Epithelial cell of esophagus (primary cell): ENCODE results near the gene MORN1.

ENCODE experiments used
- DNase-seq: peaks from one replicate; pipeline ENCODE4 v3.0.0; 2010; ENCODE audit warnings: low read depth
- H3K4me3 ChIP-seq: 2 replicates; pipeline ENCODE4 v1.5.1; 2011; ENCODE audit warnings: mild to moderate bottlenecking, low read length, control low read depth
- TF ChIP-seq, protein P1 (sequence below): IDR thresholded peaks from 2 replicates; pipeline ENCODE4 v1.5.1; 2011; ENCODE audit warnings: low read depth, mild to moderate bottlenecking, low read length, control low read depth, inconsistent platforms; ENCODE audit not compliant: insufficient read depth; ENCODE audit errors: missing control alignments

Gene MORN1

DNA sequence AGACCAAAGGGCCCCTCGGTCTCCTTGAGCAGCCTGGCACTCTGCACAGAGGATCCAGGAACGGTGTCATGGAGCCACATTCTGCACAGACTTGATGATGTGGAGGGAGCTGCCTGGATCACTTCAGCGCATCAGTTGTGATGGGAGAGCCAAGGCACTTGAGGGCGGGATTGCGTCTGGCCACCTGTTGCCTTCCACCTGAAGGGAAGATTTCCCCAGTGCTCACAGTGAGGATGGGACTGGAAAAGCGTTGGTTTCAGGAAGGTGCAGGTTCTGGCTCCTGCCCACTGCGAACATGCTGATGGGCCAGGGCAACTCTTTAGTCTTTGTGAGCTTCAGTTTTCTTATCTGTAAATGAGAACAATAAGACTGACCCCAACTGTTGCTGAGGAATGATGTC lies 2.9 kb upstream of the MORN1 start:
- no peak for DNase-seq
- TF ChIP-seq, protein P1, sequence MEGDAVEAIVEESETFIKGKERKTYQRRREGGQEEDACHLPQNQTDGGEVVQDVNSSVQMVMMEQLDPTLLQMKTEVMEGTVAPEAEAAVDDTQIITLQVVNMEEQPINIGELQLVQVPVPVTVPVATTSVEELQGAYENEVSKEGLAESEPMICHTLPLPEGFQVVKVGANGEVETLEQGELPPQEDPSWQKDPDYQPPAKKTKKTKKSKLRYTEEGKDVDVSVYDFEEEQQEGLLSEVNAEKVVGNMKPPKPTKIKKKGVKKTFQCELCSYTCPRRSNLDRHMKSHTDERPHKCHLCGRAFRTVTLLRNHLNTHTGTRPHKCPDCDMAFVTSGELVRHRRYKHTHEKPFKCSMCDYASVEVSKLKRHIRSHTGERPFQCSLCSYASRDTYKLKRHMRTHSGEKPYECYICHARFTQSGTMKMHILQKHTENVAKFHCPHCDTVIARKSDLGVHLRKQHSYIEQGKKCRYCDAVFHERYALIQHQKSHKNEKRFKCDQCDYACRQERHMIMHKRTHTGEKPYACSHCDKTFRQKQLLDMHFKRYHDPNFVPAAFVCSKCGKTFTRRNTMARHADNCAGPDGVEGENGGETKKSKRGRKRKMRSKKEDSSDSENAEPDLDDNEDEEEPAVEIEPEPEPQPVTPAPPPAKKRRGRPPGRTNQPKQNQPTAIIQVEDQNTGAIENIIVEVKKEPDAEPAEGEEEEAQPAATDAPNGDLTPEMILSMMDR, result no peak
- H3K4me3 ChIP-seq, result no peak overlapping the region

DNA sequence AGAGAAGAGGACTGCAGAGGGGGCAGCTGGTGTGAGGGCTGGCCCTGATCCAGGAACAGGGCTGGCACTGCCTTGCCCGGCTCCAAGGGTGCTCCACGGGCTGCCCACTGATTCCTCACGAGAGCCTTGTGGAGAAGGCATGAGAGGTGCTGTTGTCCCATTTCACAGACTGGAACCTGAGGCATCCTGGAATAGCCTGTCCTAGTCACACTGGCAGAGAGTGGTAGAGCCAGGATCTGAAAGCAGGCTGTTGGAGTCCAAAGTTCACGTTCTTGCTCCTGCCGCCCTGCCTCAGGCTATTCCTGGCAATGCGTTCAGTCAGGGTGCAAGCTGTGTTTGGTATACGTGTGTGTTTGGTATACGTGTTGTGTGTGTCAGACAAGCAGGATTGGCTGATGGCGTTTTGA lies 2.1 kb upstream of the MORN1 start:
- no peak overlapping the region for H3K4me3 ChIP-seq
- TF ChIP-seq, protein P1, result no peak

DNA sequence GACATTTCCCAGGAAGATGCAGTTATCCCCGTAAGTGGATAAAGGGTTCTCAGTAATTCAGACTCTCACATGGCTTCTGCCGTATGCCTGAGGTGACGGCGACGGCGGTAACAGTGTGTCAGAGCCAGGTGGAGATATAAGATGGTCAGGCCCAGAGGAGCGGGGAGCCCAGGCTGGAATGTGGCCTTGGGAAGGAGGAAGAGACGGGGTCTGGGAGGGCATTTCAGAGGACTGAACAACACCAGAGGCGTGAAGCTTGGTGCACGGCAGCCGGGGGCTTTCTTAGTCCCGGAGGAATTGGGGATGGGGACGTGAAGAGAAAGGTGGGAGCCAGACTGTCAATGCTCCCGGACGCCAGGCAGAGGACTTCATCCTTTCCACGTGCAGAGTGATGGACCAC lies 1.3 kb upstream of the MORN1 start:
- TF ChIP-seq, protein P1, result no peak
- DNase-seq, result peak; percentile 19
- H3K4me3 ChIP-seq, result peak overlapping the region; percentile 79

More for the DNA sequence above, 2.1 kb upstream of the MORN1 start:
- DNase-seq, result no peak

DNA sequence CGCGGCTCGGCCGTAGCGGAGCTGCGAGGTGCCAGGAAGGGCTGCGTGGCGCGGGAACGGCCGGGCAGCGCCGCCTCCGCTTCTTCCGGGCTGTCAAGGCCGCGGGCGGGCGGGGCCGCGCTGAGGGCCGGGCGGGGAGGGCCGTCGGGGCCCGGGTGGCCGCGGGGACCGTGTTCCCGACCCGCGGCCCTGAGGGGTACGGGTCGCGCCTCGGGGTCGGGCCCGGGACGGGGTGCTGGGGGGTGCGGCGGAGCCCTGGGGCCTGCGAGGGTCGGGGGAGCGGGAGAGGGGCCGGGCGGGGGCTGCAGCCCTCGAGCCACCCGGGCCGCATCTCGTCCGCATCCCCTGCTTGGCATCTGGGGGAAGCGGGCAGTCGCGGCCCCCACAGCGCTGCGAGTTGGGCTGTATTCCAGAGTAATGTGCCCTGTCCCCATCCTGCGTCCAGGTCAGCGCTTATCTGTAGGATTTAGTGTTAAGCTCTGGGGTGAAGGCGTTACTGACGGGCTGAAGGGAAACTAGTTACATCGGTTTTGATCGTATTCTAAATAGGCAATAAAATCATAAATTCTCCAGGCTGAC lies 666 bp upstream of the MORN1 start:
- no peak for DNase-seq
- H3K4me3 ChIP-seq, result peak overlapping the region; percentile 79
- TF ChIP-seq, protein P1, result no peak

DNA sequence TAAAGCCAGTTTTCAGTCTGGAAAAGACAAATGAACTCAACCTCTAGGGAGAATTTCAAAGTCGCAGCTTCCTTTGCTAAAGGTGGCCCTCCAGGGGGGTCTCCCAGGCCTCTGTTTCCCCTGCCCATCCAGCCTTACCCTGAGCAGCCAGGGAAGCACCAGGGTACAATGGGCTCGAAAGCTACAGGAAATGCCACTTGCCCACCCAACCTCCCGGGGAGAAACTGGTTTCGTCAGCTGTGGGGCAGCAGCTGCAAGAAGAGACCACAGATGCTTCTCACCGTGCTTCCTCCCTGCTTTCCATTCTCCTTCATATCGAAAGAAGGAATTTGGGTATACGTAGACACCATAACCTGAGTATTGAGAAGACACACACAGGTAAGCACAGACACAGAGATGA lies 1.7 kb downstream of the MORN1 start:
- H3K4me3 ChIP-seq, result no peak overlapping the region
- no peak for DNase-seq
- TF ChIP-seq, protein P1, result no peak

DNA sequence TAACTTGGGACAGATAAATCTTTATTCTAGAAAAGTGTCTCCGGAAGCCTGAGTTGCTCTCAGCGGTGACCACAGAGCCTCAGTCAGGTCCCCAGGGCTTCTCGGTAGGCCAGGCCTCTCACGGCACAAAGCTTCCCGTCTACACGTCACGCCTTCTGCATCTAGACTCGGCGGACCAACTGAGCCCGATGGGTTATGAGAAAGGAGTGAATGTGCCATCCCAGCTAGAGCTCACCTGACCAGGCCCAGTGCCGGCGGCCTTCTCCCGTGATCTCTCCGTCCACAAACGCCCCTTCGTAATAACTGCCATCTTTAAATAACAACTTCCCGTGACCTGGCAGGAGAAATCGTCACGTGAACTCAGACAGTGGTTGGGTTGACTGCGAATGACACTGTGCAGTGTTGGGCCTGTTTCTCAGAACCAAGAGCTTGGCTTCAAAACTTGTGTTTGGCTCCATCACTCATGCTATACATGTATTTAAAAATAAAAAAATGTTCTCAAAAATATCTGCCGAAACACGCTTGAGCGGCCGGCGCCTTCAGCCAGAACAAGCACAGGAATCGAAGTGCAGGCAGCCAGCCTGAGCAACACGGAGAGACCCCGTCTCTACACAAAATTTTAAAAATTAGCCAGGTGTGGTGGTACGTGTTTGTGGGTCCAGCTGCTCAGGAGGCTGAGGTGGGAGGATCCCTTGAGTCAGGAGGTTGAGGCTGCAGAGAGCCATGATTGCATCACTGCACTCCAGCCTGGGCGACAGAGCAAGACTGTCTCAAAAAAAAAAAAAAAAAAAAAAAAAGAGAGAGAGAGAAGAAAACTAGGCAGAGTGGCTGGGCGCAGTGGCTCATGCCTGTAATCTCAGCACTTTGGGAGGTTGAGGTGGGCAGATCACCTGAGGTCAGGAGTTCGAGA lies 3.1 kb downstream of the MORN1 start:
- TF ChIP-seq, protein P1, result no peak
- DNase-seq, result no peak
- H3K4me3 ChIP-seq, result no peak overlapping the region
